Ascending aorta (tissue), 2 donors: Measurements from ENCODE around the gene TNFRSF11A. TPM values are rescaled to one million over a fixed set of nuclear protein-coding genes. Genes with fewer than 3 reads are reported as not detected.

Experiments
- DNase-seq, 2 donors: peaks; one replicate each; pipeline ENCODE4 v3.0.0-alpha.2; 2019; ENCODE audit warnings: low spot score in 2 of 2
- H3K27ac ChIP-seq, 2 donors: fragments of 200-600 bp; sonication (generic); one replicate each; pipeline ENCODE4 v1.5.1; 2016 to 2017; ENCODE audit warnings: mild to moderate bottlenecking in 1 of 2
- H3K27me3 ChIP-seq: fragments of 200-600 bp; sonication (generic); one replicate; pipeline ENCODE4 v1.5.1; 2017
- H3K36me3 ChIP-seq, 2 donors: fragments of 200-600 bp; sonication (generic); one replicate each; pipeline ENCODE4 v1.5.1; 2016
- H3K4me1 ChIP-seq, 2 donors: fragments of 200-600 bp; sonication (generic); one replicate each; pipeline ENCODE4 v1.5.1; 2016 to 2017; ENCODE audit warnings: mild to moderate bottlenecking in 1 of 2
- H3K4me3 ChIP-seq, 2 donors: fragments of 200-600 bp; sonication (generic); one replicate each; pipeline ENCODE4 v1.5.1; 2016 to 2017; ENCODE audit warnings: mild to moderate bottlenecking in 1 of 2
- H3K9me3 ChIP-seq, 2 donors: fragments of 200-600 bp; sonication (generic); one replicate each; pipeline ENCODE4 v1.5.1; 2016
- intact Hi-C: fragments of 100-400 bp; cut with DNase I; formaldehyde crosslinking; loops from one replicate; pipeline ENCODE4 v1.15.1; 2023
- total RNA-seq: library from RNA; depleted of rRNA; stranded (reverse); fragments of >200 nt; gene quantifications from one replicate; pipeline ENCODE4 v1.1.0, GENCODE V29; 2016
- TF ChIP-seq, protein P1 (sequence below), 3 experiments: fragments of 200-600 bp in 2 of 3; fragments of 450-650 bp in 1 of 3; sonication (generic) in 2 of 3; IDR thresholded peaks; one replicate each; pipeline ENCODE4 v1.5.1; 2016 to 2019; ENCODE audit warnings: antibody characterized with exemption in 3 of 3, mild to moderate bottlenecking in 1 of 3, moderate library complexity in 1 of 3

The TNFRSF11A gene
- total RNA-seq, 1 donor from 2014 or later = 2.7 TPM

DNA sequence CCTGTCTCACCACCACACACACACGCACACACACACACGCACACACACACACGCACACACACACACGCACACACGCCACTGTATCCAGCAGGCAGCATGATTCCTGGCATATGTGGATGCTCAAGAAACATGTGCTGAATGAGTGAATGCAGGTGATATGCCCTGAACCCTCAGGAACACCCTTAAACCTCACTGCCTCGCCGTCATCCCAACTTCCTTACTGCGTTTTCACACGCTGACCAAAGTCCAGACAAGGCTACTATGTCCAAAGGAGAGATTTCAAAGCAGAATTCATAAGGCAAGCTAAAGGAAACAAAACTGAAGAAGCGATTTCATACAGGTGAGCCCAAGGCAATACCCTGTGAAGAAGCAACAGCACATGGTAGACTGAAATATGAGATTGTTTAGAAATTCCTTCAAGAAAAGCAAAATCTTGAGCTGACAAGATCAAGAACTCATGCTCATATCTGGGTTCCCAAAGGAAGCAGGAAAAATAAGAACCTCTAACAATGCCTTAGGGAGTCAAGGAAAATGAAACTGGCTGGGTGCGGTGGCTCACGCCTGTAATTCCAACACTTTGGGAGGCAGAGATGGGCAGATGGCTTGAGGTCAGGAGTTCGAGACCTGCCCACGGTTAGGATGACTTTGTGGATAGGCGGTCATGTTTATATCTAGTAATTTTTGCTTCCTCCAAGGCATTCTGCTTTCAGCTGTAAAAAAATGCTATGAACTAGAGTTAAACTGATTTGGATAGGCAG, 69.1 kb downstream of the TNFRSF11A start:
- Histone ChIP-seq H3K4me1 (no peaks in the 10 kb centered on the region), H3K4me3 (no peak overlapping the region), H3K27ac (no peak overlapping the region), H3K27me3 (no peaks in the 10 kb centered on the region), H3K9me3 (no peaks in the 10 kb centered on the region), H3K36me3 (no peaks in the 10 kb centered on the region)
- TF ChIP-seq, protein P1, sequence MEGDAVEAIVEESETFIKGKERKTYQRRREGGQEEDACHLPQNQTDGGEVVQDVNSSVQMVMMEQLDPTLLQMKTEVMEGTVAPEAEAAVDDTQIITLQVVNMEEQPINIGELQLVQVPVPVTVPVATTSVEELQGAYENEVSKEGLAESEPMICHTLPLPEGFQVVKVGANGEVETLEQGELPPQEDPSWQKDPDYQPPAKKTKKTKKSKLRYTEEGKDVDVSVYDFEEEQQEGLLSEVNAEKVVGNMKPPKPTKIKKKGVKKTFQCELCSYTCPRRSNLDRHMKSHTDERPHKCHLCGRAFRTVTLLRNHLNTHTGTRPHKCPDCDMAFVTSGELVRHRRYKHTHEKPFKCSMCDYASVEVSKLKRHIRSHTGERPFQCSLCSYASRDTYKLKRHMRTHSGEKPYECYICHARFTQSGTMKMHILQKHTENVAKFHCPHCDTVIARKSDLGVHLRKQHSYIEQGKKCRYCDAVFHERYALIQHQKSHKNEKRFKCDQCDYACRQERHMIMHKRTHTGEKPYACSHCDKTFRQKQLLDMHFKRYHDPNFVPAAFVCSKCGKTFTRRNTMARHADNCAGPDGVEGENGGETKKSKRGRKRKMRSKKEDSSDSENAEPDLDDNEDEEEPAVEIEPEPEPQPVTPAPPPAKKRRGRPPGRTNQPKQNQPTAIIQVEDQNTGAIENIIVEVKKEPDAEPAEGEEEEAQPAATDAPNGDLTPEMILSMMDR (IDR thresholded peaks at IDR 0.05) = no peak
- intact Hi-C loops = no loop called here
- no peak for DNase-seq

DNA sequence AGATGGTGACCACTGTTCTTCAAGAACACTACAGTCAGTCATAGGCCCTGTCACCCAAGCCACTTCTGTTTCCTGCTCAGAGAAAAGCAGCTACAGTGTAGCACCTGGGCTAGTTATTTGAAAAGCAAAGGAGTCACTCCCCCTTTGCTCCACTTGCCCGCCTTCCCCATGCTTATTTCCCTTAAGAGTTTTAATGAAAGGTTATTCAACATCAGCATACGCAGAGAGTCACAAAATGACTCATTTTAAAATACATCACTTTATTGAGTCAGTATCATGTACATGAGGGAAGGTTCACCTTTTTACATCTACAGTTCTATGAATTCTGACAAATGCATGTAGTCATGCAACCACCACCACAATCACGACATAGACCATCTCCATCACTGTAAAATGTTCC, 71.3 kb downstream of the TNFRSF11A start:
- H3K9me3 ChIP-seq = no peaks in the 10 kb centered on the region
- intact Hi-C loops = no loop called here
- H3K36me3 ChIP-seq = no peaks in the 10 kb centered on the region
- no peaks in the 10 kb centered on the region for H3K4me1 ChIP-seq
- H3K27ac ChIP-seq = no peak overlapping the region
- no peak overlapping the region for H3K4me3 ChIP-seq
- no peak for DNase-seq
- TF ChIP-seq, protein P1 (IDR thresholded peaks at IDR 0.05) = no peak
- H3K27me3 ChIP-seq = no peaks in the 10 kb centered on the region

- Histone ChIP-seq H3K4me3 (no peak overlapping the region), H3K9me3 (no peaks in the 10 kb centered on the region), H3K27me3 (no peaks in the 10 kb centered on the region), H3K36me3 (no peaks in the 10 kb centered on the region), H3K27ac (no peak overlapping the region), H3K4me1 (no peaks in the 10 kb centered on the region)
- no peak for DNase-seq
- TF ChIP-seq, protein P1 (IDR thresholded peaks at IDR 0.05) = no peak
- intact Hi-C loops = no loop called here
Observed at GRCh38 chr18:62396967-62397366, 71.9 kb downstream of the TNFRSF11A start.

DNA sequence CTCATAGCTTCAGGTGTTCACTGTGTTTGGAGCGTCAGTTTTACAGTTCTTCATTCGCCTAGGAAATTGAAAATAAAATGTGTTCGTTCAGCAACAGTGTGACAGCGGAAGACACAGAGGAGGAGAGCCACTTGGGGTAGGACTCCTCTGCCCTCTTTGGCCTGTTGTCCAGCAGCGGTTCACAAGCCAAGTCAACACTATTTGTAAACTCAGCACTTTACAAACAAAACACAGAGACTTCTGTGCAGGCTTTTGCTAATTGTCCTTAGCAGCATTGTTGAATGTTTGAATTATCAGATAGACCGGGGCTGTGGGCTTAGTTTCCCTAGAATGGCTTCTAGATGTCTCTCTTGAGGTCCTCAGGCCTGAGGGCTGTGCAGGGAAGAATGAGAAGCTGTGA, 73.2 kb downstream of the TNFRSF11A start:
- no peaks in the 10 kb centered on the region for H3K9me3 ChIP-seq
- H3K27me3 ChIP-seq = no peaks in the 10 kb centered on the region
- intact Hi-C loops = no loop called here
- peak in 1 of 2 donors; percentile 39 for DNase-seq
- H3K4me1 ChIP-seq = no peaks in the 10 kb centered on the region
- no peak overlapping the region for H3K27ac ChIP-seq
- TF ChIP-seq, protein P1 (IDR thresholded peaks at IDR 0.05) = no peak
- H3K36me3 ChIP-seq = no peaks in the 10 kb centered on the region
- no peak overlapping the region for H3K4me3 ChIP-seq

DNA sequence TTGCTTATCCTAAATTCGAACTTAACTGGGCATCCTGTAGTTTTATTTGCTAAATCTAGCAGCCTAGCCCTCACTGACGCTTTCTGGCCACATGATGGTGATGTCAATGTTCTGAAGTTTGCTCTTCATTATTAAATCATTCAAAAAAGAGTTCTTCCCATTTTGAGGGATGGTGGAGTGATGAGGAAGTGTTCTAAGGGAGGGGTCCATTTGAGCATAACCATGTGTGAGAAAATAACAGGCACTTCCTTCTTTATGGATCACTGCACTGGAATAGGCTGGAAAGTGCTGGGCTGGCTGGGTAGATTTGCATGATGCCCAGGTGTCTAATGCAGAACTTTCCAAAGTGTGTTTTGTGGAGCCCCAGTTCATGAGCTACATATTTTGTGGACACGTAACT, 74.2 kb downstream of the TNFRSF11A start:
- no peak overlapping the region for H3K27ac ChIP-seq
- TF ChIP-seq, protein P1 (IDR thresholded peaks at IDR 0.05) = peak in 1 of 3 experiments; percentile 12
- H3K27me3 ChIP-seq = no peaks in the 10 kb centered on the region
- H3K4me3 ChIP-seq = no peak overlapping the region
- no peak for DNase-seq
- H3K9me3 ChIP-seq = no peaks in the 10 kb centered on the region
- H3K4me1 ChIP-seq = no peaks in the 10 kb centered on the region
- intact Hi-C loops = no loop called here
- no peaks in the 10 kb centered on the region for H3K36me3 ChIP-seq
